T-helper 17 cell (primary cell): ENCODE measurements around the gene BANP. TPM values are rescaled to one million over a fixed set of nuclear protein-coding genes. Genes with fewer than 3 reads are reported as not detected.
"Not testable (repeated sequence)": the region's sequence is repeated elsewhere in the genome, so short reads cannot be mapped to it uniquely, and the experiment has no call there.

Source experiments
- ATAC-seq: fragments of 150-1000 bp; cut with Tn5 transposase; 2 replicates; pipeline ENCODE4 v1.10.0; 2021; ENCODE audit warnings: mild to moderate bottlenecking, moderate library complexity
- DNase-seq, 3 donors: peaks; one replicate each; pipeline versions ENCODE4 v3.0.0 to v3.0.0-alpha.2; 2020 to 2021
- H3K9me3 ChIP-seq: one replicate; pipeline ENCODE4 v1.7.0; 2013; ENCODE audit warnings: low read length, mild to moderate bottlenecking; ENCODE audit not compliant: control insufficient read depth, poor library complexity, severe bottlenecking
- H3K27ac Mint-ChIP-seq: one replicate; pipeline ENCODE4 v1.8.0; 2022; ENCODE audit warnings: mild to moderate bottlenecking, moderate library complexity, mixed read lengths
- H3K27me3 Mint-ChIP-seq: one replicate; pipeline ENCODE4 v1.8.0; 2022; ENCODE audit warnings: mixed read lengths
- H3K36me3 Mint-ChIP-seq: one replicate; pipeline ENCODE4 v1.8.0; 2022; ENCODE audit warnings: low read depth, mixed read lengths
- H3K4me1 Mint-ChIP-seq: one replicate; pipeline ENCODE4 v1.8.0; 2022; ENCODE audit warnings: mild to moderate bottlenecking, mixed read lengths
- H3K4me3 Mint-ChIP-seq: one replicate; pipeline ENCODE4 v1.8.0; 2022; ENCODE audit warnings: mild to moderate bottlenecking, moderate library complexity, mixed read lengths
- total RNA-seq, 4 donors: library from RNA in 2 of 4; stranded (reverse) in 2 of 4; gene quantifications; one replicate each; pipeline ENCODE4 v1.2.3 and lab custom pipeline; 2022 to 2026

Gene BANP
- total RNA-seq, 2 donors from 2014 or later = 46.9 to 47.9 TPM

DNA sequence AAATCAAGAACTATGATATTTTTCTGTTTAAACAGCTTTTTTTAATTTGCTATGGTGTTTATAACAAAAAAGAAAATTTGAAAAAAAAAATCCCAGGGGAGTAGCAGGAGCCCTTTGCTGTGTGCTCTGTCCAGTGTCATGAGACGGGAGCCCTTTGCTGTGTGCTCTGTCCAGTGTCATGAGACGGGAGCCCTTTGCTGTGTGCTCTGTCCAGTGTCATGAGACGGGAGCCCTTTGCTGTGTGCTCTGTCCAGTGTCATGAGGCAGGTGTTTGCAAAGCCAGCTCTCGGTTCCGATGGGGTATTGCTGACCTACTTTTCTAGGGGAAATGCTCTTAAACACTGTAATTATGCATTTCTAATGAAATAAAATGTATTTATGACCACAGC is 125.7 kb downstream of the BANP start:
- H3K4me1 Mint-ChIP-seq, H3K36me3 Mint-ChIP-seq, H3K9me3 ChIP-seq, DNase-seq, H3K27ac Mint-ChIP-seq, H3K27me3 Mint-ChIP-seq, ATAC-seq, H3K4me3 Mint-ChIP-seq: not testable (repeated sequence)

DNA sequence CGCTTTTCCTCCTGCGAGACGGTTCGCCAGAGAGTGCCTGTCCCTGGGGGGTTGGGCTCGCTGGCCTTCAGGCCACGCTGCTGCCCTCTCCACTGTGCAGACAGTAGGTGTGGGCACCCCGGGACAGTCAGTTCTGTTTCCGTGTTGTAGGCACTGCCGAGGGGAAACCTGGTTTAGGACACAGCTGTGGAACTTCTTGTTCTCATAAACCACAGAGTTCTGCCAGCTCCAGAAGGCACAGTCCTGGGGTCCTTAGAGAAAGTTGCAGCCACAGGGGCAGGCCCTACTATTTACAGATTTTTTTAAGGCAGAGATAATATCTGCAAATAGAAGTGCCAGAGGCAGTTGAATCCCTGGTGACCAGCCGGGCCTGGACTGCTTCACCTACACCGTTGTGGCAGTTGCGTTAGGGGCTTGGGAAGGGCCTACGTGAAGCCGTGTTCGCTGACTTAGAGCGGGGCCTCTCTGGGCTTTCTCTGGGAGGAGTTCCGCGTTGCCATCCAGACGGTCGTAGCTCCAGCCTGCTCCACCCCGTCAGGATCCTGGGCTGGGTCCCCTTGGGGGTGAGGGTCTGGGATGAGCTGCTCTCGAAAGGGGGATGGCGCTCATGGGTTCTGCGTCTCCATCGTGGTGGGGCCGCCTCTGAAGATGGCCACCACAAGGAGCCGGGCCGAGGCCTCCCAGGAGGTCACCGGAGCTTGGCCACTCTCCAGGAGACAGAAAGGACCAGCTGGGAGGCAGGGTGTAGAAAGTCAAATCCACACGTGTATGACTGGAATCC is 126.3 kb downstream of the BANP start:
- H3K4me1 Mint-ChIP-seq = no peaks in the 10 kb centered on the region

DNA sequence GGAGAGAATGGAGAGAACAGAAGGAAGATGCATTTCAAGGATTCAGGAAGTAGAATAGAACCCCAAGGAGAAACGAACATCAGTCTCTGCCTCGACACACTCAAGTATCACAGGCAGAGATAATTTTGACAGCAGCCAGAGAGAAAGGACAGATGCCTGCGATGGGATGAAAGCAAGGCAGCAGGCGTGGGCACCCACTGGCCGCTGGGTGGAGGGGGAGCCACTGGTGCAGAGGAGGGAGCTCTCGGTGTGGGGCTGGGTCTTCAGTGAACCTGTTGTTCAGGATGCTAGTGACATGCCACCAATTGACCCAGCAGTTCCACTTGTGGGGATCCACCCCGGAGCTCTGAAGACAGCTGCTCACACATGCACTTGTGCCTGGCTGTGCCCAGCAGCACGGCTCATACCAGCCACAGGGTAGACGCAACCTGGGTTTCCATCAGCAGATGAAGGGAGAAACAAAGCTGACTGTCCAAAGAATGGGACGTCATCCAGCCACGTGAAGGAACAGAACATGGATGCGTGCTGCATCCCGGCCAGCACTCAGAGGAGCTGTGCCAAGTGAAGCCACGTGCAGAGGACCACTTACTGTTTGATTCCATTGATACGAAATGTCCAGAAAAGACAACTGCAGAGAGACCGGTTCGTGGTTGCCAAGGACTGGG is 127.0 kb downstream of the BANP start:
- DNase-seq = no peak
- ATAC-seq = no peak

More for the DNA sequence above, 126.3 kb downstream of the BANP start:
- no peak for ATAC-seq
- DNase-seq = no peak
- Mint-ChIP-seq H3K27me3 (no peaks in the 10 kb centered on the region), H3K36me3 (peaks cover 3% of the 10 kb centered on the region), H3K27ac (no peak overlapping the region), H3K4me3 (no peak overlapping the region)
- no peaks in the 10 kb centered on the region for H3K9me3 ChIP-seq

DNA sequence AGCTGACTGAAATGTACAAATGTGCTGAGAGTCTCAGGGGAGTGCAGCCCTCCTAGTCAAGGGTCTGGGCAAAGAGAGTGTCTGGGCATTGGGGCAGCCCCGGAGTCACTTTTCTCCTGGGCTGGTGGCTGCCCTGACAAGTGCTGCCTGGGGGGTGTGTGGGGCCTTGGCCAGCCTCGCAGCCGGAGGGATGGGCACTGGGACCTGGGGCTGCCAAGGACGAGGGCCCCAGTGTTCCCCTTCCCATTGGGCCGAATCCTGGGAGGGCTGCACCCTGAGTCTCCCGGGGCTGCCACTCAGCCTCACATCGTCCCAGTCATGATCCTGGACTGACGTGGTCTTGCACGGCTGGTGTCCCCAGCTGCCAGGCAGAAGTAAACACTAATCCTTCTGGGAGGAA is 132.3 kb downstream of the BANP start:
- Mint-ChIP-seq H3K4me3 (no peak overlapping the region), H3K36me3 (no peaks in the 10 kb centered on the region), H3K27ac (peak overlapping the region; percentile 21), H3K4me1 (no peaks in the 10 kb centered on the region), H3K27me3 (no peaks in the 10 kb centered on the region)
- ATAC-seq (no peak), DNase-seq (no peak)
- no peaks in the 10 kb centered on the region for H3K9me3 ChIP-seq

More for the DNA sequence above, 127.0 kb downstream of the BANP start:
- H3K27ac Mint-ChIP-seq = no peak overlapping the region
- H3K4me3 Mint-ChIP-seq = no peak overlapping the region
- no peaks in the 10 kb centered on the region for H3K9me3 ChIP-seq
- H3K36me3 Mint-ChIP-seq = peaks cover 3% of the 10 kb centered on the region
- H3K4me1 Mint-ChIP-seq = no peaks in the 10 kb centered on the region
- no peaks in the 10 kb centered on the region for H3K27me3 Mint-ChIP-seq

DNA sequence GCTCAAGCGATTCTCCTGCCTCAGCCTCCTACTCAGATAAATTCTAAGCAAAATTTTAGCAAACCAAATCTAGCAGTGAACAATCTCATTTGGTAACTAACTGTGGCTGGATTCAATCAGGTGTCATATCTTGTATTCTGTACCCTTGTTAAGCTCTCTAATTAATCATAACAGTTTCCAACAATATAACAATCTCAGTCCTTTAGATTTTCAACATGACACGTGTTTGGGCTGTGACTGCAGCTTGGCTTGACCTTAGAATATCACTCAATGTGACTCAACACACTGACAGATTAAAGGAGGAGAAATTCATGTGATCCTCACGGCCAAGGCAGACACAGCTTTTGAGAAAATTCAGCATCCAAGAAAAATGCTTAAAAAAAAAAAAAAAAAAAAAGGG is 133.6 kb downstream of the BANP start:
- no peak overlapping the region for H3K4me3 Mint-ChIP-seq
- no peaks in the 10 kb centered on the region for H3K27me3 Mint-ChIP-seq
- no peaks in the 10 kb centered on the region for H3K36me3 Mint-ChIP-seq
- no peaks in the 10 kb centered on the region for H3K4me1 Mint-ChIP-seq
- DNase-seq = no peak
- no peak for ATAC-seq
- H3K9me3 ChIP-seq = no peaks in the 10 kb centered on the region
- H3K27ac Mint-ChIP-seq = no peak overlapping the region

DNA sequence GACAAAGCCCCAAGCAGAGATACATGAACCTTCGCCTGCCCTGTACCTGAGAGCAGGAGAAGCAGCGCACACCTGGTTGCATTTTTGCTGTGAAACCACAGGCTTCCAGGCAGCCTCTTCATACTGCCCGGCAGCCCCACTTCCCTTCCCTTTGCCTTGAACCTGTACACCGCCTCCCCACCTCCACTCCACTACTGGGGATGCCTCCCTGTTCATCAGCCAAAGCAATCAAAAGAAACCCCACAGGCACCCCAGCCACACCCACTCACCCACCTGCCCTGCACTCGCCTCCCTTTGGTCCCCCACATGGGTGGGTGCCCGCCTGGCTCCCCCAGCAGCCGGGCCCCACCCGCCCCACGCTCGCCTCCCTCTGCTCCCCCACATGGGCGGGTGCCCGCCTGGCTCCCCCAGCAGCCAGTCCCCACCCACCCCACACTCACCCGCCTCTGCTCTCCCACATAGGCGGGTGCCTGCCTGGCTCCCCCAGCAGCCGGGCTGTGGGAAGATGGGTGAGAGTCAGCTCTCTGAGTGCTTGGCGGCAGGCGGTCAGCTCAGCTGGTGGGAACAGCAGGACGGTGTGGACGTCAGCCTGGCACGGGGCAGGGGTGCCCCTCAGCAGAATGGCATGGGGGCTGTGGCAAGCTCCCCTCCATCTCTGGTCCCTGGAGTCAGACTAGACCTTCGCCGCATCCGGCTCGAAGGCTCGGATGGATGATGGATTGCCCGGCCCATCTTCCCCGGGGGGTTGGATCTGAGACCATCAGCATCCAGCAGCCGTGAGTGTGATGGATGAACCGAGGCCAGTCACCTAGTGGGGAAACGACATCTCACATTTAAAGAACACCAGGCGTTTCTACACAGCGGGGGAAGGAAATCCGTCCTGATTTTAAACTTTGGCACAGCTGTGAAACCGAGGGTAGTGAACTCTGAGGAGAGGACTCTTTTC is 135.6 kb downstream of the BANP start:
- Mint-ChIP-seq H3K27ac (no peak overlapping the region), H3K27me3 (no peaks in the 10 kb centered on the region), H3K4me3 (no peak overlapping the region), H3K36me3 (no peaks in the 10 kb centered on the region), H3K4me1 (no peaks in the 10 kb centered on the region)
- no peaks in the 10 kb centered on the region for H3K9me3 ChIP-seq
- no peak for ATAC-seq
- DNase-seq = no peak

DNA sequence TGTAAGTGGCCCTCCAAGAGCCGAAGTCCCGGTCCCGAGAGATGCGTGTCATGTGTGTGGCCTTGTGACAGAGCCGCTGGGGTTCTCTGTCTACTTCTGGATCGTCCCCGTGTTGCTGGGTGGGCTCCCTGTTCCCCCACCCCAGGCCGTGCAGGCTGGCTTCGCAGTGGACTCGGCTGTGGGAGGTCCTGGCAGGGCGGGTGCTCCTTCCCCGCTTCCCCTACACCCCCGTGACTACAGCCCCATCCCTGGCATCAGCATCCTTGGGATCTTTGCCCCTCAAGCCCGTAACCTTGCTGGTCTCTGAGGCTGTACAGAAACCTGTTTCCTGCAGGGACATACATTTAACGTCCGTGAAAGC is 136.3 kb downstream of the BANP start:
- Mint-ChIP-seq H3K4me3 (no peak overlapping the region), H3K27me3 (no peaks in the 10 kb centered on the region), H3K36me3 (no peaks in the 10 kb centered on the region), H3K4me1 (no peaks in the 10 kb centered on the region), H3K27ac (no peak overlapping the region)
- no peak for ATAC-seq
- no peaks in the 10 kb centered on the region for H3K9me3 ChIP-seq
- no peak for DNase-seq

DNA sequence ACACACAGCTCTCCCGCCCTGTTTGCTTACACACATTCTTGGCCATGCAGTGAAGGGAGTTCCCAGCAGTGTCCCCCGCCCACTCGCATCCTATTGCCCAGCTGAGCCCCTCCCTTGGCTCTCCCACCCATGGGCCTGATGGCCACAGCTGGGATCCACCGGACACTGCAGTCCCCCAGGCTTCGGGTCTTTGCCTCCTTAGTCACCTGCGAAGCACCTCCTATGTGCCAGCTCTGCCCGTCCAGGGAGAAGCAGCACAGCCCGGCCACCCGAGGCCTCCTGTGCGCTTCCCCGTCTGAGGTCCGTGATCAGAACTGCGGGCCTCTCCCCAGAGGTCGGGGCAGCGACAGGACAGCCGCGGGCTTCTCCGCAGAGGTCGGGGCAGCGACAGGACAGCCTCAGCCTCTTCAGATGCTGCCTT is 136.9 kb downstream of the BANP start:
- Mint-ChIP-seq H3K36me3 (no peaks in the 10 kb centered on the region), H3K4me1 (no peaks in the 10 kb centered on the region), H3K27me3 (no peaks in the 10 kb centered on the region), H3K27ac (no peak overlapping the region), H3K4me3 (no peak overlapping the region)
- ATAC-seq (no peak), DNase-seq (no peak)
- no peaks in the 10 kb centered on the region for H3K9me3 ChIP-seq

DNA sequence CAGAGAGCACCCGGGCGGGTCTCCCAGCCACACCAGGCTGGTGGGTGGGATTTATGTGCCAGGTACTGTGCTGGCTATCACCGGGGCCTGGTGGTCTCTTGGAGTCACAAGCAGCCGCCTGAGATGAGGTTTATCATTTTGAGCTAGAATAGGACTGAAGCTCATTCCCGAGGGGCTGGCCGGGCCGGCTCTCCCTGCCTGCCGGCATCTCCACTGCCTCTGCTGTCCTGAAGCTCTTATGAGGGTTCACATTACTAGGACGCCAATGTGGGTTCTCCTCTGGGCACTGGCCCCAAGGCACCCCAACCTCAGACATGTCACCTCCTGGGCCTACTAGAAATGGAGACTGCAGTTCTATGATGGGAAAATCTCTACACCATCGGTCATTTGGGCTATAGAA is 137.4 kb downstream of the BANP start:
- H3K9me3 ChIP-seq, H3K27me3 Mint-ChIP-seq, H3K36me3 Mint-ChIP-seq, H3K4me3 Mint-ChIP-seq, H3K4me1 Mint-ChIP-seq, DNase-seq, ATAC-seq, H3K27ac Mint-ChIP-seq: not testable (repeated sequence)

DNA sequence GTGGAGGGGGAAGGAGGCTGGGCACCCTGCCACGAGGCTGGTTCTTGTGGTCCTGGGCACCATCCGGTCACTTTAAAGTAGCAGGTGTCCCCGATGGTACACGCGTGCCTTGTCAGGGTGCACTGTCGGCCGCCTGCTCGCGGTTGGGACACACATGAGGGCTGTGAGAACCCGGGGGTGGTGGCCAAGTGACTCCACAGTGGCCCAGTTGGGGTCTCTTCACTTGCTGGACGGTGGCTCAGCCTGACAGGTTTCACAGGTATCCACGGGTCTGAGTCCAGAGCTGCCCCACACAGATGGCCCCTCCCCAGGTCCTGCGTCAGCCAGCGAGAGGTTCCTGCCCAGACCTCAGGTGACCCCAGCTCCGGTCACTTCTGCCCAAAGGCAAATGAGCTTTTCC is 137.8 kb downstream of the BANP start:
- H3K36me3 Mint-ChIP-seq, DNase-seq, H3K27ac Mint-ChIP-seq, ATAC-seq, H3K4me3 Mint-ChIP-seq, H3K9me3 ChIP-seq, H3K27me3 Mint-ChIP-seq, H3K4me1 Mint-ChIP-seq: not testable (repeated sequence)

DNA sequence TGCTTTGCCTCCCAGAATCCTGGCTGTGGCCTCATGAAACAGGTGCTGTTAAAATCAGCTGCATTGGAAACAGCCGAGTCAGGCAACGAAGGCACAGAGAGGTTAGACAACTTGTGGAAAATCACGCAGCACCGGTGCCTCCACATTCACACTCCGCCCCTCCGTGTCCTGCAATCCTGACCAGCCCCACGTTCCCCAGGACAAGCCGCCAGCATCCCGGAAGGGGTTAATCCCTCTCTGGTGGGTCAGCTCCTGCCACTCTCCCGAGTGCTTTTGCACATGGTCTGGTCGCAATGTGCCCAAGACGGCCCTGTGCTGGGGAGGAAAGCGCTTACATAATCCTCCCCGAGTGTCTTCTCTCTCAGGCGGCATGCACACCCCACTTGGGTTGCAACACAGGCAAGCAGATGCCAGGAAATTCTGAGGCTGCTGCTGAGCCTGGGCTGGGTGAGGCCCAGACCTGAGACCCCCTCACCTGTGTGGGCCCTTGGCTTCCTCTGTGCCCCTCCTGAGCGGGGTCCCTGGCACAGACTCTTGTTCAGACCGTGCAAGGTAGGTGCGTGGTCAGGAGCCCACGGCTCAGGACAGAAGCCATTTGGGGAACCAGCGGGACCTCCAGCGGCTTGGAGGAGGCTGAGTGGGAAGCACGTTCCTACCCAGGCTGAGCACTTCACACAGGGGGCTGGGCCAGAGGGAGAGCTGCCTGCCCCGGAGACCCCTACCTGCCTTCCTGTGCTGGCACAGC is 138.6 kb downstream of the BANP start:
- not testable (repeated sequence) for H3K27ac Mint-ChIP-seq, H3K36me3 Mint-ChIP-seq, H3K4me1 Mint-ChIP-seq, H3K27me3 Mint-ChIP-seq, H3K9me3 ChIP-seq, DNase-seq, ATAC-seq, H3K4me3 Mint-ChIP-seq

DNA sequence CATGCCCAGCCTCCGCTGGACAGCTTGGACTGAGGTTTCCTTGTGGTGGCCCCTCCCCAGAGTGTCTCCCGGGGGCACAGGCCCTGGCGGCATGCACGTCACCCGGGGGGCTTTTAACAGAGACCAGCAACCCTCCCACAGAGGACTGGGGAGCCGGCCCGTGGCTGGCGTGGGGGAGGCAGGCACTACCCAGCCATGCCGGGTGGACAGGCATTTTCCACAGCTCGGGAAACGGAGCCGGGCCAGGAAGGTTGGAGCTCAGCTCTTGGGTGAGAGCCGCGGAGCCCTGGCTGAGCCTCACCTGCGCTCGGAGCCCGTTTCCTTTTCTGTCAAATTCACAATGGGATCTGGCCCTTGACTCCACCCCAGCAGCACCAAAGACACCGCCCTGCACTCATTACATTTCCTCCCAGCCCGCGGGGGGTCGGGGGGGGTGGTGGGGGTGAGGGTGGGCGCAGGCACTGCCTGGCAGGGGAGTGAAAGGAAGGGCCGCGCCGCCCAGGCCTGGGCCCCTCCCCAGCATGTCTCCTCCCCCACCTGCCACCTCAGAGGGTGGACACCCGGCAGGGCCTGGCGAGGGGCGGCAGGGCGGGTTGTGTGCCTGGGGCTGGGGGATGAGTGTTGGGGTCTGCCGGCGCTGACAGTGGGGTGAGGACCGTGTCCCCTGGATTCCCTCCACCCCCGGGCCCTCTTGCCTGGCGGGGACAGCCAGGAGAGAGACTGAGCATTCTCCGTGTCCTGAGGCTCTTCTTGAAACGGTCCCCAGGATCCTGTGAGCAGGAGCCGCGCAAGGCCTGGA is 139.3 kb downstream of the BANP start:
- not testable (repeated sequence) for H3K4me1 Mint-ChIP-seq, H3K9me3 ChIP-seq, DNase-seq, H3K27ac Mint-ChIP-seq, H3K36me3 Mint-ChIP-seq, H3K27me3 Mint-ChIP-seq, ATAC-seq, H3K4me3 Mint-ChIP-seq
